ENCODE results near the gene TMPRSS6.

DNA sequence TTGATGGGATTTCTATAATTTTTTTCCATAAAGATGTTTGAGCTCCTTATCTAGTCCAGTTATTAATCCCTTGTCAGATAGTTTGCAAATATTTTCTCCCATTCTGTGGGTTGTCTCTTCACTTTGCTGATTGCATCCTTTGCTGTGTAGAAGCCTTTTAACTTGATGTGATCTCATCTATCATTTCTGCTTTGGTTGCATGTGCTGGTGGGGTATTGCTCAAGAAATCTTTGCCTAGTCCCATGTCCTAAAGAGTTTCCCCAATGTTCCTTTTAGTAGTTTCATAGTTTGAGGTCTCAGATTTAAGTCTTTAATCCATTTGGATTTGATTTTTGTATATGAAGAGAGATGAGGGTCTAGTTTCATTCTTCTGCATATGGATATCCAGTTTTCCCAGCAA lies 41.9 kb upstream of the TMPRSS6 start:
- TF ChIP-seq RNF2 (IDR thresholded peaks at IDR 0.05; ENCODE audit: borderline replicate concordance, low read depth, low read length, missing control alignments, poor library complexity, severe bottlenecking) (no peak), RFX5 (IDR thresholded peaks at IDR 0.05; ENCODE audit: borderline replicate concordance, low read depth, low read length) (no peak), RXRA (IDR thresholded peaks at IDR 0.05; ENCODE audit: insufficient read depth, low read depth, low read length) (no peak), CTCF (IDR thresholded peaks at IDR 0.05; ENCODE audit: control extremely low read depth in 1 of 3, insufficient read depth in 1 of 3, low read depth in 1 of 3, low read length in 3 of 3) (no peak), GABPA (IDR thresholded peaks at IDR 0.05; ENCODE audit: borderline replicate concordance, insufficient read depth, low read length) (no peak), EZH2 (IDR thresholded peaks at IDR 0.05; ENCODE audit: low read depth, low read length, severe bottlenecking) (no peak)
- TF ChIP-seq, protein P1, sequence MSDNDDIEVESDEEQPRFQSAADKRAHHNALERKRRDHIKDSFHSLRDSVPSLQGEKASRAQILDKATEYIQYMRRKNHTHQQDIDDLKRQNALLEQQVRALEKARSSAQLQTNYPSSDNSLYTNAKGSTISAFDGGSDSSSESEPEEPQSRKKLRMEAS (IDR thresholded peaks at IDR 0.05), result no peak
